HL-60/S4 treated with phorbol 12-myristate 13-acetate at 8.2 ng/mL for 4 days and 3 days (cell line): Measurements from ENCODE around the gene AAMDC.
"Not testable (repeated sequence)": the region's sequence is repeated elsewhere in the genome, so short reads cannot be mapped to it uniquely, and the experiment has no call there.

Experiments used
- in situ Hi-C: fragments of 300-500 bp; cut with MboI; formaldehyde crosslinking; loops from 2 replicates; pipeline ENCODE4 v1.15.0; 2022; ENCODE audit warnings: low sequenced_read_pairs

Gene AAMDC

GRCh38 chr11:77819921-77820564 is 901 bp upstream of the AAMDC start:
- in situ Hi-C loops, result no loop called here

DNA sequence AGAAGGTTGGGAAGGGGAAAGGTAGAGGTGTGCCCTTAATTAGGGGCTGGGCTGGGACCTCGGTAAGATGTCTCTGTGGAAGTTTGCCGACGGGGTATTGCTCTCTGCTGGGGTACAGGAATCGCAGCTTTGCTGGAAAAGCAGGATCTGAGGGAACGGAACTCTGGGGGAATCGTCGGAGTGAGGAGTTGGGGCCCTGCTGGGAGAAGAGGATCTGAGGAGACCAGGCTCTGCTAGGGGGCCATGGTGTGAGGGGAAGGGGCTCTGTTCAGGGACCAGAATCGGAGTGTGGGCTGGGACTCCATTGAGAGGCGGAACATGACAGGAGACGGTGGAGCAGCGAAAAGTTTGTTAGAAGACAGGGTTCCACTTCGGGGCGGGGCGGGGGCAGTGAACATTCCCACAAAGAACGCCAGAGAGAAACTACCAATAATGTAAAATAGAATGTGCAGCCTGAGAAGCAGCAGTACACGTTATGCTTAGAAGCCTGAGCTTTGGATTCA is 456 bp downstream of the AAMDC start:
- in situ Hi-C loops, result no loop called here

DNA sequence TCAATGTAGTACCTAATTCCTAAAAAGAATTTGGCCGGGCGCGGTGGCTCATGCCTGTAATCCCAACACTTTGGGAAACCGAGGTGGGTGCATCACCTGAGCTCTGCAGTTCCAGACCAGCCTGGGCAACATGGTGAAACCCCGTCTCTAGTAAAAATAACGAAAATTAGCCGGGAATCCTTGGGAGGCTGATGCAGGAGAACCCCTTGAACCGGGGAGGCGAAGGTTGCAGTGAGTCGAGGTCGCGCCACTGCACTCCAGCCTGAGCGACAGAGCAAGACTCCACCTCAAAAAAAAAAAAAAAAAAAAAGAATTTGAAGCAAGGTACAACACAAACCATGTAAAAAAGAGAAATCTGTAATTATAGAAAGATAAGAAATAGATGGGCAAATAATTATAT is 1.2 kb downstream of the AAMDC start:
- in situ Hi-C loops, result not testable (repeated sequence)

DNA sequence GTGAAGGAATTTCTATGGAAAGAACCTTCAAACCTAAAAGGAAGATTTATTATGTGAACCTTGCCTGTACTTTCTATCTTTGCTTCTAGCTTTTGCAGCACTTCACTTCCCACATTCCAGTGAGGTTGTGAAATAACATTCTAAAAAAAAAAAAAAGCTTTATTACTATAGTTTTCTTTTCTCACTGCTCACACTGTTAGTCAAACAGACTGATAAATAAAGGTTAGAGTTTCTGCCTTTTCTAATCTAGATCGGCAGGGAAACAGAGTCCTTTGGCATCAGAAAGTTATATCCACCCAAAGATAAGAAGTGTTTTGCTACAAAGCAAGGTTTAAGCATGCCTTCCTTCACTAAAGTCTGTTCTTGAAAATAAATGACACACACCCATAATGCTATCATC is 2.8 kb downstream of the AAMDC start:
- in situ Hi-C loops, result no loop called here

GRCh38 chr11:77828926-77829325 is 8.0 kb downstream of the AAMDC start:
- in situ Hi-C loops, result no loop called here

GRCh38 chr11:77833302-77833701 is 12.4 kb downstream of the AAMDC start:
- in situ Hi-C loops, result no loop called here

- in situ Hi-C loops, result no loop called here
These were observed 21.6 kb downstream of the AAMDC start for GRCh38 chr11:77842441-77843121.

DNA sequence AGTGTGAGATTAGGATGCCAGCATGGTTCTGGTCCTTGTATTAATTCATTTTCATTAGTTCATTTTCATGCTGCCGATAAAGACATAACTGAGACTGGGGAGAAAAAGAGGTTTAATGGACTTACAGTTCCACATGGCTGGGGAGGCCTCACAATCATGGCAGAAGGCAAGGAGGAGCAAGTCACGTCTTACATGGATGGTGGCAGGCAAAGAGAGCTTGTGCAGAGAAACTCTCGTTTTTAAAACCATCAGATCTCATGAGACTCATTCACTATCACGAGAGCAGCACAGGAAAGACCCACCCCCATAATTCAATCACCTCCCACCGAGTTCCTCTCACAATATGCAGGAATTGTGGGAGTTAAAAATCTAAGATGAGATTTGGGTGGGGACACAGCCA is 22.8 kb downstream of the AAMDC start:
- in situ Hi-C loops, result not testable (repeated sequence)

DNA sequence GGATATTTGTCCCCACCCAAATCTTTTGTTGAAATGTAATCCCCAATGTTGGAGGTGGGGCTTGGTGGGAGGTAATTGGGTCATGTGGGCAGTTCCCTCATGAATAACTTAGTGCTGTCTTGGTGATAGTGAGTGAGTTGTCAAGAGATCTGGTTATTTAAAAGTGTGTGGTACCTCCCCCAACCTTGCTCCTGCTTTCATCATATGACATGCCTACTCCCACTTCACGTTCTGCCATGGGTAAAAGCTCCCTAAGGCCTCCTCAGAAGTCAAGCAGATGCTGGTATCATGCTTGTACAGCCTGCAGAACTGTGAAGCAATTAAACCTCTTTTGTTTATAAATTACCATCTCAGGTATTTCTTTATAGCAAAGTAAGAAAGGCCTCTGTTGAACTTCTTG is 30.6 kb downstream of the AAMDC start:
- in situ Hi-C loops, result no loop called here

- in situ Hi-C loops, result no loop called here
These were observed 33.9 kb downstream of the AAMDC start for GRCh38 chr11:77854838-77855237.

DNA sequence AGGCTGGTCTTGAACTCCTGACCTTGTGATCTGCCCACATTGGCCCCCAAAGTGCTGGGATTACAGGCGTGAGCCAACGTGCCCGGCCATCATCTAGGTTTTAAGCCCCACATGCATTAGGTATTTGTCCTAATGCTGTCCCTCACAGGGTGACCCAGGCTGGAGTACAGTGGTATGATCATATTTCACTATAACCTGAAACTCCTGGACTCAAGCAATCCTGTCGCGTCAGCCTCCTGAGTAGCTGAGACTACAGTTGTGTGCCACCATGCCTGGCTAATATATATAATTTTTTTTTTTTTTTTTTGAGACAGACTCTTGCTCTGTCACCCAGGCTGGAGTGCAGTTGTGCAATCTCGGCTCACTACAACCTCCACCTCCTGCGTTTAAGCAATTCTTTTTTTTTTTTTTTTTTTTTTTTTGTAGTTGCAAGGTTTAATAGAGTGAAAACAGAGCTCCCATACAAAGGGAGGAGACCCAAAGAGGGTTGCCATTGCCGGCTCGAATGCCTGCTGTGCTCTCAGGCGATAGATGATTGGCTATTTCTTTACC is 37.0 kb downstream of the AAMDC start:
- in situ Hi-C loops, result not testable (repeated sequence)

DNA sequence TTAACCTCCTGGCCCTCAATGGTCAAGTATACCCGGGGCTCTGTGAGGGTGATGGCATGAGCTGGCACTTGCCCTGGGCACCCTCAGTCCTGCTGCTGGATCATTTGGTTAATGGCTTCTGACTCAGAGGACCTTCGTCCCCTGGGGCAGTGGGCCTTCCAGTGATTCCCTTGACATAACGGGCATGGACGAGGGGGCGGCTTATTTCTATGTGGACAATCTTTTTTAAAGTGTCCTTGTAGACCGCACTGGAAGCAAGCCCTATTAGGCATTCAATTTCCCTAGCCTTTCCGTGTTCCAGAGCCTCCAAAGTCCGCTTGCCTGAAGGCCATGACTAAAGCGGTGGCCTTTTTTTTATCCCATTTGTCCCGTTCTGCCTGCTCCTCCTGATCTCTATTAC is 40.5 kb downstream of the AAMDC start:
- in situ Hi-C loops, result not testable (repeated sequence)

DNA sequence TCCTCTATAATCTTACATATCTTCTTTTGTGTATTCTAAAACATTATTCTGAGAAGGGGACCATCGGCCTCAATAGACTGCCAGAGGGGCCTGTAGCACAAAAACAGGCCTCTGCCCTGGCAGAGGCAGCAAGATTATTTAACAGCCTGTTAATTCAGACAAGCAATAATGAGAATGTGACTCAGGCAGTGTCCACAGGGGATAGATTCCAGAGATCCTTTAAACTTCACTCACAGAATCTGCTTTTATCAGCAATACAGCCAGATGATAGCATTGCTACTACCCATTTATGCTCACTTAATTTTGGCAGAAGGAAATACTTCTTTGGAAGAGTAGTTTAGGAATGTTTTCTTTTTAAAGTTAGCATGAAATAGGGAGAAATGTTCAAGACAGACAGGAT is 44.9 kb downstream of the AAMDC start:
- in situ Hi-C loops, result no loop called here

DNA sequence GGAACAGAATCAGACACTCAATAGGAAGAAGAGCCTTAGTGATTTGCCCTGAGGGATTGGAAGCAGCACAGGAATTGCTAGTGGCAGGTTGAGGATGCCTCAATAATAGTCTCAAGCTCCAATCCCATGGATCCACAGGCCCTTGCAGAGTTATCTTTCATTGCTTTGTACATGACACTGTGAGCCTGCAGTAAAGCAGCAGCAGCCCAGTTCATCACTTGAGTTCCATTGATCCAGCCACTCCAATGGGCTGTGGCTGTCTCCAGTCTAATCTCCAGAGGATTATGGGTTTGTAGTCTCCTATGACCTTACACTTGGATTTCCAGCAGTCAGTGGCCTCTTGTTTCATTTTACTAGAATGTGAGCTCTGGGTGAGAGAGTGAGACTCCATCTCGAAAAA is 45.4 kb downstream of the AAMDC start:
- in situ Hi-C loops, result no loop called here

- in situ Hi-C loops, result no loop called here
These were observed 47.8 kb downstream of the AAMDC start for GRCh38 chr11:77868744-77869143.

- in situ Hi-C loops, result no loop called here
These were observed 50.9 kb downstream of the AAMDC start for GRCh38 chr11:77871855-77872254.

- in situ Hi-C loops, result no loop called here
These were observed 52.4 kb downstream of the AAMDC start for GRCh38 chr11:77873345-77873744.

GRCh38 chr11:77874206-77874605 is 53.3 kb downstream of the AAMDC start:
- in situ Hi-C loops, result no loop called here

DNA sequence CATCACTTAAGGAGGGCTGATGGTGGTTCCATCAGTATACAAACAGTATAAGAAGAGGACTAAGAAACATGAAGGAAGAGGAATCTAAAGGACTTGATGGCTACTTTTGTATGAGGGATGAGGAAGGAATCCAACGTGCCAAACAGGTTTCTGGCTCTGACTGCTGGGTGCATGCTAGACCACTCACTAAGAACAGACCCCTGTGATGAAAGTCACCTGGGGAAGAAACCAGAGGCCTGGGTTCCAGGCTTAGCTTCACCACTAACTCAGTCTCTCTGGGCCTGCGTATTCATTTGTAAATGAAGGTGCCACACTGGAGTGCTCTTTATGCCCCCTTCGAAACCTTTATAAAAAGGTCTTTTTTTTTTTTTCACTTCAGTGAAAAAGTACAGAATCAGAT is 55.1 kb downstream of the AAMDC start:
- in situ Hi-C loops, result no loop called here

GRCh38 chr11:77878247-77878646 is 57.3 kb downstream of the AAMDC start:
- in situ Hi-C loops, result not testable (repeated sequence)

DNA sequence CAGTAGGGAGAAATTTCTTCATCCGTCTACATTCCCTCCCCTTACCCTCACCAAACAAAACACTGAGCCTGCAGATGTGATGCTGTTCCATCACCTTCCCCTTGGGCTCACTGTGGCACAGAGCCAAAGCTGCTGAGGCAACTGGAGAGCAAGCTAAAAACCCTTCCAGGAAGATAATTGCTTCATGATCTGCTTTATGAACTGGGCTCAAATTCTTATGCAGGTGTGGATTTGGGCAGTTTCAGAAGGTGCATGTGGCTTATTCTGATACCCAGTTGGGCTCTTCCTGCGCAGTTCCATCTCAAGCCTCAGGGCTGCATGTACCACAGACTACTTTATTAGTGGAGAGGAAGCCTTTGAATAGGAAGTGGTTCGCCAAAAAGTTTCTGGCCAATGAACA is 58.3 kb downstream of the AAMDC start:
- in situ Hi-C loops, result no loop called here

GRCh38 chr11:77882396-77882795 is 61.5 kb downstream of the AAMDC start:
- in situ Hi-C loops, result no loop called here
